Superior temporal gyrus (tissue), 1 donor: ENCODE data around the gene BAIAP2L1.
"Not testable (repeated sequence)": the region's sequence is repeated elsewhere in the genome, so short reads cannot be mapped to it uniquely, and the experiment has no call there.

Experiments
- DNase-seq: peaks from one replicate; pipeline ENCODE4 v3.0.0-alpha.2; 2016; ENCODE audit errors: extremely low spot score

BAIAP2L1 gene

DNA sequence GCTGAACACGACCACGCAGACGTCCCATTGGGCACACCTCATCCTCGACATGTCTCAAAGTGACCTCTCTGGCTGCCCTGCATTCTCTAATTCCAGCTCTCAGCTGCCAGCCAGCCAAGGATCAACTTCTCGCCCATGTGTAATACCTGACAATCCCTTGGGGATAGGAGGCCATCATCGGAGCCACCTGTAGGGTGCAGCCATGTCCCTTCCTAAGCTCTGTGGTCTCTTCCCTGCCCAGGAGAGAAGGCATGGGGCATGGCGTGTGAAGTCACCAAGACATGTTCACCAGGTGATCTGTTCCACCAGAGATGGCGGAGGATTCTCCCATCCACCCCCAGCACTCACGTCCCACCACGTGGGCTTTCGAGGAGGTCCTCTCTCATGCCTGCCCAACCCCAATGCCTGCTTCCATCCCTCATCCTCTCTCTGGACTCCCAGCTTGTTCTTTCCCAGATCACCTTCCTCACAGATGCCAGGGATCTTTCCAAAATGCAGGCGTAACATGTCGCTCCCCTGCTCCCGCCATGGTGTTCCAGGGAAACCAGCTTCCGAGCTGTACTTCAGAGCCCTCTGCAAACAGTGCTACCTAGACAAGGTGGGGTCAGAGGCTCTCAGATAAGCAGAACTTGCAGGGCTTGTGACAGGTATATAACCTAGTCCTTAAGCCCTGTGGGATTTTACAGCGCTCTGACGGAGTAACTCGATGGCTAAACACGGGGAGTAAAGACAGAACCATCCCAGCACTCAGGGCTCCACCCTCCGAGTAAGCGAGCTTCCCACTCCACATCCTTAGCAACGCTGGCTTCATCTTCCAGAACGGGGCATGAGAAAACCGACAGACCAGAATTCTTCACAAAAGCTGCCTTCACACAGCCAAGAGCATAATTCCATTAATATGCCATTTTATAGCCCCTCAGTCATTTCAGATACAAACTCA is 78.3 kb downstream of the BAIAP2L1 start:
- DNase-seq: no peak

DNA sequence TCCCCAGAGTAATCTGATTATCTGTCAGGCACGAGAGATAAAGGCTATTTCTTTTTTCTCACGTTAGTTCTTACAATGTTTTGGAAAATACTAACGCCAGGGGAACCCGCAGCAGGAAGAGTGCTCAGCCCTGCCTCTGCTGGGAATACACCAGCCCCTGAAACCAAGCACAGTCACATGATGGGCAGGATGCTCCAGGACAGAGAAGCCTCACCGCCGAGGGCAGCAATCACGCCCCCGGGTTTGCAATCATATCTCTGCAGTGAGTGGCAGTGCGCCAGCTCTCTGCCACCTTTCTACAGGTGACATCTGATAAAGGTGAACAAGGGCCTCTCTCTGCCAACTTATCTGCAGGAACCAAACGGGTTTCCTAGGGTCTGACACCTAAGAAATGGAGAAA is 79.6 kb downstream of the BAIAP2L1 start:
- no peak for DNase-seq

DNA sequence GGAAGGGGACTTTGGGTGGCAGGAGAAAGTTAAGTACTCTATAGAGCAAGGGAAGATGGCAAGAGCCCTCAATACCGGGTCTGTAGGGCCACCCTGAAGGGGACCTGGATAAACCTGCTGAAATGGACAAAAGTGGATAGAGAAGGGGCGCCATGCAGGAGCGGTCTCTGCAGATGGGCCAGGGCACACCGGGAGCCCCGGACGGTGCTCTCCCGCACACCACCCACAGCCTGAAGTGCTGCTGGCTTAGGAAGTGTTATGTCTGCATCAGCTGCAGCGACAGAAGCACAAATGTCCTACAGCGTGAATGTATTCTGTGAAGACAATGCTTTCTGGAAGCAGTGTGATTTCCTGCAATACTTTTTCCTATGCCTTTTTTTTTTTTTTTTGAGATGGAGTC is 81.7 kb downstream of the BAIAP2L1 start:
- DNase-seq: no peak

DNA sequence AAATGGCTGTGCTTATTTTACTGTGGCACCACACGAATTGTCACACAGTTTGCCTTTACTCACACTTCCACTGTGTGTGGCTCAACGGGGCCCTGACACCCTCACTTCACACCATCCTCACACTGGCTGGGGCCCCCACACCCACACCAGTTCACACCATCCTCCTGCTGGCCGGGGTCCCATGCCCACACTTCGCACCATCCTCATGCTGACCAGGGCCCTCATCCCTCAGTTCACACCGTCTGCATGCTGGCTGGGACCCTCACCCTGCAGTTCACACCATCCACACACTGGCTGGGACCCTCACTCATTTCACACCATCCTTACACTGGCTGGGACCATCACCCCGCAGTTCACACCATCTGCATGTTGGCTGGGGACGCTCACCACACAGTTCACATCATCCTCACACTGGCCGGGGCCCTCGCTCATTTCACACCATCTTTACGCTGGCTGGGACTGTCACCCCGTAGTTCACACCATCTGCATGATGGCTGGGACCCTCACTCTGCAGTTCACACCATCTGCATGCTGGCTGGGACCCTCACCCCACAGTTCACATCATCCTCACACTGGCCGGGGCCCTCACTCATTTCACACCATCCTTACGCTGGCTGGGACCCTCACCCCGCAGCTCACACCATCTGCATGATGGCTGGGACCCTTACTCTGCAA is 83.4 kb downstream of the BAIAP2L1 start:
- DNase-seq: no peak

DNA sequence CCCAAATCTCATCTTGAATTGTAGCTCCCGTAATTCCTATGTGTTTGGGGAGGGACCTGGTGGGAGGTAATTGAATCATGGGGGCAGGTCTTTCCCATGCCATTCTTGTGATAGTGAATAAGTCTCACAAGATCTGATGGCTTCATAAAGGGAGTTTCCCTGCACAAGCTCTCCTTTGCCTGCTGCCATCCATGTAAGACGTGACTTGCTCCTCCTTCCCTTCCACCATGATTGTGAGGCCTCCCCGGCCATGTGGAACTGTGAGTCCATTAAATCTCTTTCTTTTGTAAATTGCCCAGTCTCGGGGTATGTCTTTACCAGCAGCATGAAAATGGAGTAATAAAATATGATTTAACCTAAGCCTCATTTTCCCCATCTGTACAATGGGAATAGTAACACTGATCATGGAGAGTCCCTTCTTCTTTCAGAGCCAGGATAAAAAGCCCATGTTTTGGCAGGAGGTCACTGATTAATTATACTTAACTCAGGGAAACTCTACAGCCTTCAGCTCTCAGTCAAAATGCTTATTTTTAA is 84.8 kb downstream of the BAIAP2L1 start:
- DNase-seq: not testable (repeated sequence)

DNA sequence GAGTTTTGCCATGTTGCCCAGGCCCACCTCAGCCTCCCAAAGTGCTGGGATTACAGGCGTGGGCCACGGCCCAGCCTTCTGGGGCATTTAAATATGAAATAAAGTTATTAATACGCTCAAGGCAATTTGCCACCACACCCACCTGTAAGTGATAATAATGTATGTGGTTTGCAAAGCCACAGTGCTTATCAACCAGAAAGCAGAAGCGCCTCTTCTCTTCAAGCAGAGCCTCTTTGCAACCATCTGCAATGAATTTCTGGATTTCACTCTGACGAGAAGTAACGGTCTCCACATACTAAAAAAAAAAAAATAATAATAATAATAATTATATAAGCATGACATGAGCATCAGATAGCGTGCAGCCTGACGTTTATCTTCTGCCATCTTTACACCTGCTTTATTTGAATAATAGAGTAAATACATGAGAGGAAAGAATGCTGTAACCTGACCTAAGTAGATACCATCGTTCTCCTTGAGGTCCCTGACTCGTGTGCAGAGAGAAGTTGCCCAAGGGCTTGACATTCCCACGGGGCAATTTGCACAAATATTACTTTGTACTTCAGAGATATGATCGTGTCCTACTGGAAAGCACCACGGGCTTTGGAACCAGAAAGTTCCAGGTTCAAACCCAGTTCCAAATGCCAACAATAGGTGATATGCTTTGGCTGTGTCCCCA is 85.4 kb downstream of the BAIAP2L1 start:
- no peak for DNase-seq

DNA sequence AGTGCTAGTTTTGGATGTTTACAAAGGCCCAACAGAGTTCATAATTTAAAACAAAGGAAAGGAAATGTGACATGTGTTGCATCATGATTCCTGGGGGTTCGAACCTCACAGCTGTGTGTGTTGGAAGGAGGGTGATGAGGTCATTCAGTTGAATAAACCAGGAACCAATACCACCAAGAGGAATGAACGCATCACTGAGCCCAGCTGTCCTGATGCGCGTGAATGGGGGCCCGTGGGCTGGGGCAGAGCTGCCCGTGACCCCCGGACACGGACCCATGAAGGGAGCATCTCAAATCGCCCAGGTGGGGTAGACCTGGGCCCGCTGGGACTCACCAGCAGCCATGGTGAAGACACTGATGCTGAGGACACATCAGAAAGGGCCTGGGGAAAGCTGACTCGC is 86.4 kb downstream of the BAIAP2L1 start:
- DNase-seq: no peak

DNA sequence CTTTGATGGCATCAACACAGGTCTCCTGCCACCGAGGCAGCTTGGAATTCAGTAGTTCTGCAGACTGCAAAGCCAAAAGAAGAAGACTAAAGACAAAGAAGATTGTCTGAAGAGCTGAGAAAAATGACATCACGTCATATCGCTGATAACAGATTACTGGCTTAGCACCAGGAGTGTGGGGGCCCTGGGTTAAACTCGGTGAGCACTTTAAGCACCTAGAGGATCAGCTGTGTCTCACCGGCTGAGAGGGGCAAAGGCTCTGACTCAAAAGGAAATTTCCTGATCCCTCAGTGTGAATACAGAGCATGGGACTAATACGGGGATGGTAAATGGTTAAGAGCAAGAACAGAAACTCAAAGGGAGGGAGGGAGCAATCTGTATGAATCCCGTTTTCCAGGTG is 88.7 kb downstream of the BAIAP2L1 start:
- no peak for DNase-seq

DNA sequence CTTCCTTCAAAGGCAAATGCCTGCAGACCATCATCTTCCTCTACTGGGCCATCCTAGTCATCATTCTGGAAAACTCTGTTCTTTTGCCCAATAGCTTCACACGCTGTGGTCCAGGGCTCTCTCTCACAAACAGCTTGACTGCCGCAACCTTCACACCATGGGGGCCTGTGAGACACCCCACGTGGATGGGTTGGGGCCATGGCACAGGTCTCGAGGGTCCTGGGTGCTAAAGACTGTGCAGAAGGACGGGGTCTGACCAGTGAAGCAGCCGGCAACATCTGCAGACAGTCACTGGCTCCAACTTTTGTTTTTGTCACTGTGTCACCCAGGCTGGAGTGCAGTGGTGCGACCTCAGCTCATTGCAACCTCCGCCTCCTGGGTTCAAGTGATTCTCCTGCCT is 91.3 kb downstream of the BAIAP2L1 start:
- no peak for DNase-seq

DNA sequence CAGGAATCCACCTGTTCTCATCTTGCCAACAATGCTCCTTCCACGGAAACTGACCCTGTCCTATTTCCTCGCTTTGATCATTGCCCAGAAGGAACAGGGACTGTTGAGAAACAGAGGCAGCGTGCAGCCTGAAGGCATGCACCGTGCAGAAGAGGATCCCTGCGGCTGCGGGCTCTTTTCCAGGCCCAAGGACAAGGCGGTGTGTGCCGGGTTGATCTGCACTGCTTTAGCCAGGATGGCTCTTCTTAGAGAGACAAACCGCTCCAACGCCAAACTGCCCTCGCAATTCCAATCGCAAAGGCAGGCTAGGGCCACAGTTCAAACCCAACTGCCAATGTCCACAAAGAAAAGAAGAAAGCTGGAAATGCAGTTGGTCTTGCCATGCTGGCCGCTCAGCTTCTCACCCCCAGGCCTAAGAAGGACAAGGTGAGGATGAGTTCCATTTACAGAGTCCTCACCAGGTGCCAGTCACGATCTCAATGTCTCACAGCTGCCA is 92.9 kb downstream of the BAIAP2L1 start:
- DNase-seq: no peak

DNA sequence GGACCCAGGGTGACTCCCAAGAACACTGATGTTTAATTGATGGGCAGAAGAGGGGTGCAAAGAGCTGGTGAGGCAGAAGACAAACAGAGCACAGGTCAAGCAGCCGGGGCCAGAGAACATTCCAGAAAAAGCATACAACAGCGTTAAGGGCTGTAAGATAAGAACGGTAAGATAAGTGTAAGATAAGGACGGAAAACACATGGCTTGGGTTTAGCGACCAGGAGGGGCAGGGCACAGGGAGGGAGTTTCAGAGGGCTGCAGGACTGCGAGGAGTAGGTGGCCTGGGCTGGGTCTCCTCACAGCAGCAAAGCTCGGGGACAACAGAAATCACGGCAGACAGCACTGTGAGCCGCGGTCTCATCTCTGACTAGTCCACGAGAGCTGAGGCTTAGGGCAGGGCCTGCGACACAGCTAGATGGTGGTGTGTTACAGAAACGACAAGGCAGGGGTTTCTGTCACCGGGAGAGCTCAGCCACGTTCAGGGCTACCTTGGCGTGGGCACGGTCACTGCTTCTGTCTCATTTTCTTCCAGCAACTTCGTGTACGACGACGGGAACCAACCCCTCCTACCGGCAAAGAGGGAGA is 94.8 kb downstream of the BAIAP2L1 start:
- DNase-seq: no peak

DNA sequence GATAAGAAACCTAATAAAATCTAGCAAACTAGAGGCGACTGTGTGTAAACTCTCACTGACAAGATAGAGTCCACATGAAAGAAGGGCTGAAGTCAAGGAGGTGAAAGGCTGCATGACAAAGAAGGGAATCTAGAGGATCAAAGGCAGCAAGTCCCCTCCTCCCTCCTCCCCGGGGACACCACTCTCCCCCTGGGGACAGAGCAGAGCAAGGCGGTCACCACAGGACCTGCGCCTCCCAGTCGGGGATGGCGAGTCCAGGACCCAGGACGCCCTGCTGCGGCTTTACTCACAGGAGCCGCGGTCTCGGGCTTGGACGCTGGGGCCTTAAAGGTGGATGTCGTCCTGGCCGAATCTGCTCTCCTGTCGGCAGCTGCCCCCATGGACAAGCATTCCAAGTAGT is 97.0 kb downstream of the BAIAP2L1 start:
- no peak for DNase-seq

DNA sequence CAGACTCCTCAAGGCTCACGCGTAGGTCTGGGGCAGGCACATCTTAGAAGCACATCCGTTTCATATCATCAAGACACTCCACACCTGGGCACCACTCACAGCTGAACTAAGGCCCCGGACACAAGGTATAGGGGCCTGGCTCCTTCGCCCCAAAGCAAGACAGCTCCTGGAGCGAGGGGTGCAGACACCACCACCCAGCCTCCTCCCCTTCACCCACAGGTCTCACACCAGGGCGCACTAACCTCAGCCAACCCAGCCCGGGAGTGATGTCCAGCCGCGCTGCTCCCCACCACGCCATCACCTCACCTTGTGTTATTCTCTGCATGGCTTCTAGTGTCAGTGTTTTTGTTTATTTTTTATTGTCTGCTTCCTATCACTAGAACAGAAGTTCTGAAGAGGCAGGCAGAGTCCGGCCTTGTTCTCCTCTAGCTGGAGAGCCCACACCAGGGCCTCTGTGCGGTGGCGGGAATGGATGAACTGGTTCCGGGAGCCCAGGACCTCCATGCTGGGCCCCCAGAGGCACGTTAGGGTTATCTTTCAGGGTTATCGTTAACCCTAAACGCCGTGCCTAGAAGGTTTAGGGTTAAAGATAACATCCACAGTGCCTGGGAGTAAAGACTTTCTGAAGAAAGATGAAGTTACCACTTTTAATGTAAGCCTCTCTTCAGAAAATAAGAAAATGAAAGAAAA is 97.6 kb downstream of the BAIAP2L1 start:
- no peak for DNase-seq

DNA sequence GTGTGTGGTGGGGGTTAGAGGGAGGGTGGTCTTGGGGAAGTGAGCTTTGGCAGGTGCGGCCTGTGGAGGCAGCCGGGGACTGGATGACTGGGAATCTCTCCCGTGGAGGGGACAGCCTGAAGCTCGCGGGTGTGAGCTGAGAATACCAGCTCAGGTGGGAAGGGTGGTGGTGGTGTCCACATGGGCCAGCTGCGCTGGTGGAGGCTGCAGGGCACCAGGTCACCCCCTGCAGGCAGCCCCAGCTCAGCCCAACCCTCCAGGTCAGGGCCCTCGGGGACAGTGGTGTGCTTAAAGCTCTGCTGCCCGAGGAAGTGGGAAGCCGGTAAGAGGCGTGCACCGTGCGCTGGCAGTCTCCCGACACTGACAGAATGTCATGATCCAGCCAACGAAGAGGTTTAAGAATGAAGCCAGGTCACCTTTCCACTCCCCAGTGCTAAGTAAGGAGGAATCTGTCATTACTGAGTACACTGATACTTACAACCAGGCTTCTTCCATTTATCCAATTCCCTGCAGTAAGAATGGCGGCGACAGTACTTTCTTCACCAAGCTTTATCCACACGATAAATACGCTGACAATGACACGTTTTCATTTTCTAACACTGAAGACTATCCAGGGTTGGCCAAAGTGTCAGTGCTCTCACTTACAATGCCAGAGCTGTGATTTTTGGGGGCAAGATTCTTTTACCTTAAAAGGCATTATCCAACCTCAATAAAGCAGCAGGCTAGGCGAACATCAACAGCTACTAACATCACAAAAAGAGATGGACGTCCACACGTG is 99.0 kb downstream of the BAIAP2L1 start:
- DNase-seq: no peak

DNA sequence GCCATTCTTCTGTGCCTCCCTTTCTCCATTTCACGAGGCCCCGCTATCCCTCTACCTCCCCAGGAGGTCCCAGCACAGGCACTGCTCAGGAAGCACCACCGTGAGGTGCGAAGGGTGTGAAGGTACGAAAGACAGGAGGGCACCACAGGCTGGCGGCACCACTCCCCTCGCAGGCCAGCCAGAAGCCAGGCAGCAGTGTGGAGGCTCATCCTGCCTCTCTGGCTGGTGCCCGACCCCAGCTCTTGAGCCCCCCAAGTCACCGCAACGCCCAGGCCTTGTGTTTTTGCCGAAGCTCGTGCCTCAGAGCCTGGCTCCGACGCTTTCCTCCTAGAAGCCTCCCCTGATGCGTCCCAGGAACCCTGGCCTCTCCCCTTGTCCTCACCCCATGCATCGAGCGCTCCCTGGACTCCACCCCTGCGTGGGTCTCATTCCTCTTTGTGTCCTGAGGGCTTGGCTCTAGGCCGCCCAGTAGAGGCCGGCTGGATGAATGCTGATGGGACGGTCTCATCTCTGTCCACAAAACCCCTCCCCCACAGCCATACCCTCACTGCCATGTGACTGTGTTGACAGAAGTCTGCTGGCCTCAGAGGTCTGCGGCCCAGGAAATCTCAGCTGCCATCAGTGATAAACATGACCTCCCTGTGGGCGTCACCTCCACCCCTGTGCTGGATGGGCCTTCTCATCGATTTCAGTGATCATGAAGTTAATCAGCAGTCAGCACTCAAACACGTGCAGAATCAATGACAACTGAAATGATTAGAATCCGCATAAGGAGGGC is 100.1 kb downstream of the BAIAP2L1 start:
- no peak for DNase-seq

DNA sequence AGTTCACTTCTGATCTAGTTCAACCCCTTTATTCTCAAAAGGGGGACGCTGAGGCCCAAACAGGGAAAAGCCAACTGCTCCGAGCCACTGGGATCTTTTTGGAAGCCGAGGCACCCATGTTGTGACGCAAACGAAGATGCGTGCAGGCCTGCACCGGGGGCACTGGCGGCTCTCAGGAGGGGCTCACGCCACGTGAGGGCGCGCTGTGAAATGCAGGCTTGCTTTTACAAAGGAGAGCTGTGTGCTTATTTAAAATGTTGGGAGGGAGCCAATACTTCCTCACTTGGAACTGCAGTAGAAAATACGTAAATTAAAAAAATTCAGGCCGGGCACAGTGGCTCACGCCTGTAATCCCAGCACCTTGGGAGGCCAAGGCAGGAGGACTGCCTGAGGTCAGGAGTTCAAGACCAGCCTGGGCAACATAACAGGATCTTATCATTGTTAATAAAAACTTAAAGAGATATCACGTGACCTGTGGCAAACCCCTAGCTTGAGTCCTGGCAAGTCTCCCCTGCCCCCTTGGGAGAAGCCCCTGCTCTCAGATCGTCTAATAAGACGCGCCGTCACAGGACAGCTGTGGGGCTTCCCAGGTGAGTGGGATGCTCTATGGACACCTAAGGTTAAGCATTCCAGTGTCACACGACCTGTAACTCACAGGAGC is 103.1 kb downstream of the BAIAP2L1 start:
- DNase-seq: no peak

DNA sequence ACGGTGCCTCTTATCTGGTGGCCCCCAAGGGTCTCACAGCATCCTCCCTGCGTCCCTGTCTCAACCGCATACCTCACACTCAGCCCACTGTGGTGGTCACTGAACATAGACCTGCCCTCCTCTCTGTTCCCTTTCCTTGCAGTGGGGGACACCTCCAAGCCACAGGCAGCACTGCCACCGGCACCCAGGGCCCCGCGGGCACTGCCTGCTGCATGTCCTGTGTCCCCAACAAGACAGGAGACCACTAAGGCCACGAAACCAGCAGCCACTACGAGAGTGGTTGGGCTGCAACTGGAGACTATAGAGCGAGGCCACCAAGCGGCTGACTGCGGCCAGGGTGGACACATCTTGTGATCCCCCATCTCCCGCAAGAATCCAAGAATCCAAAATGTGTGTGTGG is 104.1 kb downstream of the BAIAP2L1 start:
- DNase-seq: no peak

DNA sequence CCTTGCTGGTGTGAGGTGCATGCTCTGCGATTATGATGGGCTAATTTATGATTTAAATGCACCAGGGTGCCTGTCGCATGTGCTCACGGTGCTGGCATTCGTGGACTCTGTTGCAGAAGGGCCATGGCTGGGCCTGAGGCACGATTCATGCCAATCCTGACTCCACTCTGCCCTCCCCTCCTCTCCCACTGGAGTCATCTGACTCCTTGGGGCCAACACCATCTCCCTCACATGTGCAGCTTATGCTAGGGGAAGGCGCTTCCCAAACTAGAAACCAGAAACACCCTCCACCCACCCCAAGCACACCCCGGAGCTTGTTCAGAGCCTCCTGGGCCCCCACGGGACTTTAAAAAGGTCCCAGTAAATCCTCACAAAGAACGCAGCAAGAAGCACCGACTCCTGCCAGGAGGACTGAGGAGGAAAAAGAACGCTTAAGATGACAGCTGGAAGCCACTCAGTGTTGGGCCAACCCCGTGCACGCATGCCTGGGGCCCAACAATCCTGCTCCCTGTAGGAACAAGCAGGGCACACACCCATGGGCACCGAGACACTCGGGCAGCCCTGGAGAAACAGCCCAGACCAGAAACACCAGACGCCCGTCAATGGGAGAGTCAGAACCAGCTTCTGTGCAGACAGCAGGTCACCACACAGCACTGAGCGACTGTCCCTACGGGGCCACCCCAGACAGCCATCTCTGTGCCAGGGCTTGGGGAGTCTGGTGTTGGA is 105.3 kb downstream of the BAIAP2L1 start:
- DNase-seq: no peak
